ENCODE data around the gene HNRNPK.
A peak's percentile ranks its signal among the peaks of the same experiment; 100 is the strongest.

Gene HNRNPK
- 608 to 758 (median 681) reads per million in 3 donors for total RNA-seq

- no peaks in the 10 kb centered on the region for H3K27me3 ChIP-seq (replicated peaks; ENCODE audit: control insufficient read depth, insufficient read depth, low read length, poor library complexity, severe bottlenecking)
- no peaks in the 10 kb centered on the region for H3K9me3 ChIP-seq (ENCODE audit: control insufficient read depth, low read length)
- peak within 1 kb of the TSS; percentile 99 for H3K4me3 ChIP-seq (ENCODE audit: insufficient read depth, low read depth, low read length, poor library complexity, severe bottlenecking)
- H3K27ac ChIP-seq (ENCODE audit: insufficient read depth, low read length, poor library complexity, severe bottlenecking) = peak within 1 kb of the TSS; percentile 100
- DNase-seq = peak; percentile 97 to 99 (median 98)
- H3K36me3 ChIP-seq (ENCODE audit: control insufficient read depth, insufficient read depth, low read length) = peaks cover 29% of the 10 kb centered on the region
- H3K4me1 ChIP-seq (ENCODE audit: control insufficient read depth, insufficient read depth, low read length, poor library complexity, severe bottlenecking) = peaks cover 24% of the 10 kb centered on the region
Measured at GRCh38 chr9:83979812-83980394, at the start of gene HNRNPK. HNRNPK (minus strand) TSS chr9:83980215; CDS start chr9:83978252, 1,963 bp downstream.

GRCh38 chr9:84027201-84027600 lies 47.2 kb upstream of the HNRNPK start:
- H3K27me3 ChIP-seq (replicated peaks; ENCODE audit: control insufficient read depth, insufficient read depth, low read length, poor library complexity, severe bottlenecking) = no peaks in the 10 kb centered on the region
- no peak overlapping the region for H3K27ac ChIP-seq (ENCODE audit: insufficient read depth, low read length, poor library complexity, severe bottlenecking)
- H3K9me3 ChIP-seq (ENCODE audit: control insufficient read depth, low read length) = no peaks in the 10 kb centered on the region
- DNase-seq = no peak
- H3K4me3 ChIP-seq (ENCODE audit: insufficient read depth, low read depth, low read length, poor library complexity, severe bottlenecking) = no peak overlapping the region
- no peaks in the 10 kb centered on the region for H3K36me3 ChIP-seq (ENCODE audit: control insufficient read depth, insufficient read depth, low read length)
- no peaks in the 10 kb centered on the region for H3K4me1 ChIP-seq (ENCODE audit: control insufficient read depth, insufficient read depth, low read length, poor library complexity, severe bottlenecking)

- no peaks in the 10 kb centered on the region for H3K36me3 ChIP-seq (ENCODE audit: control insufficient read depth, insufficient read depth, low read length)
- no peaks in the 10 kb centered on the region for H3K27me3 ChIP-seq (replicated peaks; ENCODE audit: control insufficient read depth, insufficient read depth, low read length, poor library complexity, severe bottlenecking)
- no peak overlapping the region for H3K4me3 ChIP-seq (ENCODE audit: insufficient read depth, low read depth, low read length, poor library complexity, severe bottlenecking)
- no peak for DNase-seq
- no peak overlapping the region for H3K27ac ChIP-seq (ENCODE audit: insufficient read depth, low read length, poor library complexity, severe bottlenecking)
- H3K9me3 ChIP-seq (ENCODE audit: control insufficient read depth, low read length) = no peaks in the 10 kb centered on the region
- no peaks in the 10 kb centered on the region for H3K4me1 ChIP-seq (ENCODE audit: control insufficient read depth, insufficient read depth, low read length, poor library complexity, severe bottlenecking)
Measured at GRCh38 chr9:84024041-84024575, 44.1 kb upstream of the HNRNPK start.

GRCh38 chr9:84007662-84008061 lies 27.6 kb upstream of the HNRNPK start:
- H3K36me3 ChIP-seq (ENCODE audit: control insufficient read depth, insufficient read depth, low read length) = no peaks in the 10 kb centered on the region
- no peaks in the 10 kb centered on the region for H3K27me3 ChIP-seq (replicated peaks; ENCODE audit: control insufficient read depth, insufficient read depth, low read length, poor library complexity, severe bottlenecking)
- no peaks in the 10 kb centered on the region for H3K9me3 ChIP-seq (ENCODE audit: control insufficient read depth, low read length)
- no peak for DNase-seq
- H3K27ac ChIP-seq (ENCODE audit: insufficient read depth, low read length, poor library complexity, severe bottlenecking) = no peak overlapping the region
- H3K4me1 ChIP-seq (ENCODE audit: control insufficient read depth, insufficient read depth, low read length, poor library complexity, severe bottlenecking) = no peaks in the 10 kb centered on the region
- no peak overlapping the region for H3K4me3 ChIP-seq (ENCODE audit: insufficient read depth, low read depth, low read length, poor library complexity, severe bottlenecking)

GRCh38 chr9:84003246-84003645 lies 23.2 kb upstream of the HNRNPK start:
- no peak overlapping the region for H3K27ac ChIP-seq (ENCODE audit: insufficient read depth, low read length, poor library complexity, severe bottlenecking)
- H3K36me3 ChIP-seq (ENCODE audit: control insufficient read depth, insufficient read depth, low read length) = no peaks in the 10 kb centered on the region
- no peaks in the 10 kb centered on the region for H3K27me3 ChIP-seq (replicated peaks; ENCODE audit: control insufficient read depth, insufficient read depth, low read length, poor library complexity, severe bottlenecking)
- no peak for DNase-seq
- H3K4me1 ChIP-seq (ENCODE audit: control insufficient read depth, insufficient read depth, low read length, poor library complexity, severe bottlenecking) = no peaks in the 10 kb centered on the region
- no peaks in the 10 kb centered on the region for H3K9me3 ChIP-seq (ENCODE audit: control insufficient read depth, low read length)
- H3K4me3 ChIP-seq (ENCODE audit: insufficient read depth, low read depth, low read length, poor library complexity, severe bottlenecking) = no peak overlapping the region

- Histone ChIP-seq H3K4me1 (ENCODE audit: control insufficient read depth, insufficient read depth, low read length, poor library complexity, severe bottlenecking) (no peaks in the 10 kb centered on the region), H3K36me3 (ENCODE audit: control insufficient read depth, insufficient read depth, low read length) (no peaks in the 10 kb centered on the region), H3K27me3 (replicated peaks; ENCODE audit: control insufficient read depth, insufficient read depth, low read length, poor library complexity, severe bottlenecking) (no peaks in the 10 kb centered on the region), H3K27ac (ENCODE audit: insufficient read depth, low read length, poor library complexity, severe bottlenecking) (no peak overlapping the region), H3K9me3 (ENCODE audit: control insufficient read depth, low read length) (no peaks in the 10 kb centered on the region), H3K4me3 (ENCODE audit: insufficient read depth, low read depth, low read length, poor library complexity, severe bottlenecking) (no peak overlapping the region)
- DNase-seq = no peak
Measured at GRCh38 chr9:84002344-84002743, 22.3 kb upstream of the HNRNPK start.

GRCh38 chr9:84001621-84002020 lies 21.6 kb upstream of the HNRNPK start:
- Histone ChIP-seq H3K27me3 (replicated peaks; ENCODE audit: control insufficient read depth, insufficient read depth, low read length, poor library complexity, severe bottlenecking) (no peaks in the 10 kb centered on the region), H3K9me3 (ENCODE audit: control insufficient read depth, low read length) (no peaks in the 10 kb centered on the region), H3K4me3 (ENCODE audit: insufficient read depth, low read depth, low read length, poor library complexity, severe bottlenecking) (no peak overlapping the region), H3K27ac (ENCODE audit: insufficient read depth, low read length, poor library complexity, severe bottlenecking) (no peak overlapping the region), H3K4me1 (ENCODE audit: control insufficient read depth, insufficient read depth, low read length, poor library complexity, severe bottlenecking) (no peaks in the 10 kb centered on the region), H3K36me3 (ENCODE audit: control insufficient read depth, insufficient read depth, low read length) (no peaks in the 10 kb centered on the region)
- DNase-seq = no peak

GRCh38 chr9:84000186-84000585 lies 20.2 kb upstream of the HNRNPK start:
- no peaks in the 10 kb centered on the region for H3K9me3 ChIP-seq (ENCODE audit: control insufficient read depth, low read length)
- H3K36me3 ChIP-seq (ENCODE audit: control insufficient read depth, insufficient read depth, low read length) = no peaks in the 10 kb centered on the region
- H3K4me1 ChIP-seq (ENCODE audit: control insufficient read depth, insufficient read depth, low read length, poor library complexity, severe bottlenecking) = no peaks in the 10 kb centered on the region
- H3K27ac ChIP-seq (ENCODE audit: insufficient read depth, low read length, poor library complexity, severe bottlenecking) = no peak overlapping the region
- H3K4me3 ChIP-seq (ENCODE audit: insufficient read depth, low read depth, low read length, poor library complexity, severe bottlenecking) = no peak overlapping the region
- H3K27me3 ChIP-seq (replicated peaks; ENCODE audit: control insufficient read depth, insufficient read depth, low read length, poor library complexity, severe bottlenecking) = no peaks in the 10 kb centered on the region
- no peak for DNase-seq

- Histone ChIP-seq H3K36me3 (ENCODE audit: control insufficient read depth, insufficient read depth, low read length) (no peaks in the 10 kb centered on the region), H3K27me3 (replicated peaks; ENCODE audit: control insufficient read depth, insufficient read depth, low read length, poor library complexity, severe bottlenecking) (no peaks in the 10 kb centered on the region), H3K9me3 (ENCODE audit: control insufficient read depth, low read length) (no peaks in the 10 kb centered on the region), H3K27ac (ENCODE audit: insufficient read depth, low read length, poor library complexity, severe bottlenecking) (no peak overlapping the region), H3K4me1 (ENCODE audit: control insufficient read depth, insufficient read depth, low read length, poor library complexity, severe bottlenecking) (no peaks in the 10 kb centered on the region), H3K4me3 (ENCODE audit: insufficient read depth, low read depth, low read length, poor library complexity, severe bottlenecking) (no peak overlapping the region)
- no peak for DNase-seq
Measured at GRCh38 chr9:83999141-83999918, 19.3 kb upstream of the HNRNPK start.

- Histone ChIP-seq H3K9me3 (ENCODE audit: control insufficient read depth, low read length) (no peaks in the 10 kb centered on the region), H3K4me1 (ENCODE audit: control insufficient read depth, insufficient read depth, low read length, poor library complexity, severe bottlenecking) (no peaks in the 10 kb centered on the region), H3K27me3 (replicated peaks; ENCODE audit: control insufficient read depth, insufficient read depth, low read length, poor library complexity, severe bottlenecking) (no peaks in the 10 kb centered on the region), H3K4me3 (ENCODE audit: insufficient read depth, low read depth, low read length, poor library complexity, severe bottlenecking) (no peak overlapping the region), H3K27ac (ENCODE audit: insufficient read depth, low read length, poor library complexity, severe bottlenecking) (no peak overlapping the region), H3K36me3 (ENCODE audit: control insufficient read depth, insufficient read depth, low read length) (no peaks in the 10 kb centered on the region)
- no peak for DNase-seq
Measured at GRCh38 chr9:83996126-83996525, 16.1 kb upstream of the HNRNPK start.
